ENCODE results near the gene FRMPD1. TPM values are rescaled to one million over a fixed set of nuclear protein-coding genes. Genes with fewer than 3 reads are reported as not detected.

The FRMPD1 gene
- total and polyA plus RNA-seq, 2 donors from 2014 or later: 0.19 to 0.90 TPM

- Histone ChIP-seq H3K36me3 (ENCODE audit: control insufficient read depth in 2 of 3, insufficient read depth in 3 of 3, low read length in 3 of 3) (no peaks in the 10 kb centered on the region), H3K27ac (ENCODE audit: low read depth in 2 of 2, low read length in 2 of 2) (no peak overlapping the region), H3K9ac (ENCODE audit: low read length in 3 of 3) (no peak overlapping the region), H3K9me3 (ENCODE audit: control insufficient read depth in 2 of 3, insufficient read depth in 1 of 3, low read length in 3 of 3) (no peaks in the 10 kb centered on the region), H3K27me3 (ENCODE audit: control insufficient read depth, insufficient read depth, low read length) (no peaks in the 10 kb centered on the region), H3K4me1 (ENCODE audit: control insufficient read depth in 2 of 3, insufficient read depth in 2 of 3, low read depth in 1 of 3, low read length in 3 of 3) (no peaks in the 10 kb centered on the region), H3K4me3 (ENCODE audit: low read length in 3 of 3) (no peak overlapping the region)
- FAIRE-seq (no peak), DNase-seq (no peak)
- TF ChIP-seq, protein P1, sequence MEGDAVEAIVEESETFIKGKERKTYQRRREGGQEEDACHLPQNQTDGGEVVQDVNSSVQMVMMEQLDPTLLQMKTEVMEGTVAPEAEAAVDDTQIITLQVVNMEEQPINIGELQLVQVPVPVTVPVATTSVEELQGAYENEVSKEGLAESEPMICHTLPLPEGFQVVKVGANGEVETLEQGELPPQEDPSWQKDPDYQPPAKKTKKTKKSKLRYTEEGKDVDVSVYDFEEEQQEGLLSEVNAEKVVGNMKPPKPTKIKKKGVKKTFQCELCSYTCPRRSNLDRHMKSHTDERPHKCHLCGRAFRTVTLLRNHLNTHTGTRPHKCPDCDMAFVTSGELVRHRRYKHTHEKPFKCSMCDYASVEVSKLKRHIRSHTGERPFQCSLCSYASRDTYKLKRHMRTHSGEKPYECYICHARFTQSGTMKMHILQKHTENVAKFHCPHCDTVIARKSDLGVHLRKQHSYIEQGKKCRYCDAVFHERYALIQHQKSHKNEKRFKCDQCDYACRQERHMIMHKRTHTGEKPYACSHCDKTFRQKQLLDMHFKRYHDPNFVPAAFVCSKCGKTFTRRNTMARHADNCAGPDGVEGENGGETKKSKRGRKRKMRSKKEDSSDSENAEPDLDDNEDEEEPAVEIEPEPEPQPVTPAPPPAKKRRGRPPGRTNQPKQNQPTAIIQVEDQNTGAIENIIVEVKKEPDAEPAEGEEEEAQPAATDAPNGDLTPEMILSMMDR (IDR thresholded peaks at IDR 0.05; ENCODE audit: borderline replicate concordance, extremely low read depth, insufficient read depth): no peak
- intact Hi-C loops (cut with DNase I): no loop called here
These were observed 11.5 kb upstream of the FRMPD1 start for GRCh38 chr9:37639109-37639762.

- TF ChIP-seq, protein P1 (IDR thresholded peaks at IDR 0.05; ENCODE audit: borderline replicate concordance, extremely low read depth, insufficient read depth): no peak
- no peaks in the 10 kb centered on the region for H3K4me1 ChIP-seq (ENCODE audit: control insufficient read depth in 2 of 3, insufficient read depth in 2 of 3, low read depth in 1 of 3, low read length in 3 of 3)
- DNase-seq (no peak), FAIRE-seq (no peak)
- intact Hi-C loops (cut with DNase I): no loop called here
- no peaks in the 10 kb centered on the region for H3K9me3 ChIP-seq (ENCODE audit: control insufficient read depth in 2 of 3, insufficient read depth in 1 of 3, low read length in 3 of 3)
- H3K4me3 ChIP-seq (ENCODE audit: low read length in 3 of 3): no peak overlapping the region
- no peaks in the 10 kb centered on the region for H3K27me3 ChIP-seq (ENCODE audit: control insufficient read depth, insufficient read depth, low read length)
- no peak overlapping the region for H3K9ac ChIP-seq (ENCODE audit: low read length in 3 of 3)
- no peaks in the 10 kb centered on the region for H3K36me3 ChIP-seq (ENCODE audit: control insufficient read depth in 2 of 3, insufficient read depth in 3 of 3, low read length in 3 of 3)
- H3K27ac ChIP-seq (ENCODE audit: low read depth in 2 of 2, low read length in 2 of 2): no peak overlapping the region
These were observed 10.9 kb upstream of the FRMPD1 start for GRCh38 chr9:37639841-37640240.

DNA sequence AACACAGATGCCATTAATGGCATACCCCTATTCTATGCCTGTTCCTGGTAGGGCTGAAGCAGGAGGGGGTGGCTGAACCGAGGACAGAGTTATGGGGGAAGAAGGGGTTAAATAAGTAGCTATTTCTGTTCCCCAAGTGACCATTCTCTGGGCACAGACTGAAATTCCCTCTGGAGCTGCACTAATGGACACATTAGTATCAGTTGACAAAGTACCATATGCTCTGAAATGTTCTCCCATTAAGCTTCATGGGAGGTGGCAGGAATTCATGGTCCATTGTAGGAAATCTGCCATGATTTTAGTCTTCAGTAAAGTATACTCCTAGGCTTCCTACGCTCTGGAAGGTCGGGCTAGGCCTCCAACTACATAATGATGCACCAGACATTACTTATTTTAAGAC, 10.5 kb upstream of the FRMPD1 start:
- Histone ChIP-seq H3K27ac (ENCODE audit: low read depth in 2 of 2, low read length in 2 of 2) (no peak overlapping the region), H3K36me3 (ENCODE audit: control insufficient read depth in 2 of 3, insufficient read depth in 3 of 3, low read length in 3 of 3) (no peaks in the 10 kb centered on the region), H3K4me3 (ENCODE audit: low read length in 3 of 3) (no peak overlapping the region), H3K27me3 (ENCODE audit: control insufficient read depth, insufficient read depth, low read length) (no peaks in the 10 kb centered on the region), H3K9ac (ENCODE audit: low read length in 3 of 3) (no peak overlapping the region), H3K4me1 (ENCODE audit: control insufficient read depth in 2 of 3, insufficient read depth in 2 of 3, low read depth in 1 of 3, low read length in 3 of 3) (no peaks in the 10 kb centered on the region), H3K9me3 (ENCODE audit: control insufficient read depth in 2 of 3, insufficient read depth in 1 of 3, low read length in 3 of 3) (no peaks in the 10 kb centered on the region)
- TF ChIP-seq, protein P1 (IDR thresholded peaks at IDR 0.05; ENCODE audit: borderline replicate concordance, extremely low read depth, insufficient read depth): no peak
- no peak for DNase-seq
- no peak for FAIRE-seq
- intact Hi-C loops (cut with DNase I): no loop called here

GRCh38 chr9:37641331-37641730, 9.4 kb upstream of the FRMPD1 start:
- TF ChIP-seq, protein P1 (IDR thresholded peaks at IDR 0.05; ENCODE audit: borderline replicate concordance, extremely low read depth, insufficient read depth): no peak
- no peak for FAIRE-seq
- H3K4me3 ChIP-seq (ENCODE audit: low read length in 3 of 3): no peak overlapping the region
- no peak for DNase-seq
- no peaks in the 10 kb centered on the region for H3K9me3 ChIP-seq (ENCODE audit: control insufficient read depth in 2 of 3, insufficient read depth in 1 of 3, low read length in 3 of 3)
- H3K4me1 ChIP-seq (ENCODE audit: control insufficient read depth in 2 of 3, insufficient read depth in 2 of 3, low read depth in 1 of 3, low read length in 3 of 3): no peaks in the 10 kb centered on the region
- intact Hi-C loops (cut with DNase I): no loop called here
- H3K27me3 ChIP-seq (ENCODE audit: control insufficient read depth, insufficient read depth, low read length): no peaks in the 10 kb centered on the region
- H3K36me3 ChIP-seq (ENCODE audit: control insufficient read depth in 2 of 3, insufficient read depth in 3 of 3, low read length in 3 of 3): no peaks in the 10 kb centered on the region
- H3K27ac ChIP-seq (ENCODE audit: low read depth in 2 of 2, low read length in 2 of 2): no peak overlapping the region
- no peak overlapping the region for H3K9ac ChIP-seq (ENCODE audit: low read length in 3 of 3)

Data from kidney (tissue), 14 donors.